ENCODE results near the gene EVI5L.
"Not testable (repeated sequence)": the region's sequence is repeated elsewhere in the genome, so short reads cannot be mapped to it uniquely, and the experiment has no call there.

EVI5L gene

DNA sequence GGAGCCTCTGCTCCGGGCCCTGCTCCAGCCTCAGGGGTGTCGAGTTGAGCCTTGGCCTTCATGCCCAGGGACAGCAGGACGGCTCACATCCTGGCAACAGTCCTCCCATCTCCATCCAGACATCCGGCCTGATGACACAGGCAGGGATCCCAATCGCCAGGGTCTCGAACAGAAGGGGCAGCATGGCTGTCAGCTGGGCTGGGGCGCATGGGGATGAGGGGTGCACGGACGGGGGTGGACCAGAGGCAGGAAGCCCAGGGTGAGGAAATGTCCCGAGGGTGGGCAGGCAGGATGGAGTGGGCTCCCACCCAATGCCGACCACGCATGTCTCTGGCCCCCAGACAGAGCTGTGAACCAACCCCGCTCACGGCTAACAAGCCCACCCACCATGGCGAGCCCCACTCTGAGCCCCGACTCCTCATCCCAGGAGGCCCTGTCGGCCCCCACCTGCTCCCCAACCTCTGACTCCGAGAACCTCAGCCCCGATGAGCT is 16.2 kb downstream of the EVI5L start:
- no peak for DNase-seq (ENCODE audit: low spot score)

- DNase-seq (ENCODE audit: low spot score), result no peak
These were observed 17.6 kb downstream of the EVI5L start for GRCh38 chr19:7847664-7848063.

GRCh38 chr19:7848779-7849457 is 18.9 kb downstream of the EVI5L start:
- no peak for DNase-seq (ENCODE audit: low spot score)

- no peak for DNase-seq (ENCODE audit: low spot score)
These were observed 19.6 kb downstream of the EVI5L start for GRCh38 chr19:7849631-7849999.

DNA sequence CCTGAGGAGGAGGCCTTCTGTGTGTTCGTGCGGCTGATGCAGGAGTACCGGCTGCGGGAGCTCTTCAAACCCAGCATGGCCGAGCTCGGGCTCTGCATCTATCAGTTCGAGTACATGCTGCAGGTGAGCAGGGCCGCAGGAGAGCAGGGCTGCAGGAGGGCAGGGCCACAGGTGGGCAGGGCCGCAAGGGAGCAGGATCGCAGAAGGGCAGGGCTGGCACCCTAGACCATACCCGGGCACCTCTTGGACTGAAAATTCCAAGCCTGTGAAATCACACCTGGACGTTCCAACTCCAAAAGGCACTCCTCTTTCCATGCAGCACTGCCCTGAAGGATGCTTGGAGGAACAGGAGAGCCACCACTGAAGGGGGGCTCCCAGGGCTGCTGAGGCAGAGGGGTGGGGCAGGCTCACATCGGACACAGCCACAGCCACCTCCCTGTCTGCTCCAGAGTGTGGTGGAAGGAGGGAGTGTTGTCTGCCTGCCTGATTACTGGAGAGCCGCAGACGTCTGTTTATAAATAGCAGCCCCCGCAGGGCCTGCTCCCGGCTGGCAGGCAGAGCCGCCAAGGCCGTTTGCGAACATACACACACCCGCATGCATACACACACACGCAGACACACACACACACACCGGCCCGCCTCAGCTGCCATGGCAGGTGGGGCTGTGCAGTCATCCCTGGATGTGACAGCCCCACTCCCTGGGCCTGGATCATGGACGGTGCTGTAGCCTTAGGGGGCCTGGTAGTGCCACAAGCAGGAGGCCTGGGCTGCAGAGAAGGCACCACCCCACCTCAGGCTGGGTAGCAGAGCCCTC is 20.2 kb downstream of the EVI5L start:
- no peak for DNase-seq (ENCODE audit: low spot score)

DNA sequence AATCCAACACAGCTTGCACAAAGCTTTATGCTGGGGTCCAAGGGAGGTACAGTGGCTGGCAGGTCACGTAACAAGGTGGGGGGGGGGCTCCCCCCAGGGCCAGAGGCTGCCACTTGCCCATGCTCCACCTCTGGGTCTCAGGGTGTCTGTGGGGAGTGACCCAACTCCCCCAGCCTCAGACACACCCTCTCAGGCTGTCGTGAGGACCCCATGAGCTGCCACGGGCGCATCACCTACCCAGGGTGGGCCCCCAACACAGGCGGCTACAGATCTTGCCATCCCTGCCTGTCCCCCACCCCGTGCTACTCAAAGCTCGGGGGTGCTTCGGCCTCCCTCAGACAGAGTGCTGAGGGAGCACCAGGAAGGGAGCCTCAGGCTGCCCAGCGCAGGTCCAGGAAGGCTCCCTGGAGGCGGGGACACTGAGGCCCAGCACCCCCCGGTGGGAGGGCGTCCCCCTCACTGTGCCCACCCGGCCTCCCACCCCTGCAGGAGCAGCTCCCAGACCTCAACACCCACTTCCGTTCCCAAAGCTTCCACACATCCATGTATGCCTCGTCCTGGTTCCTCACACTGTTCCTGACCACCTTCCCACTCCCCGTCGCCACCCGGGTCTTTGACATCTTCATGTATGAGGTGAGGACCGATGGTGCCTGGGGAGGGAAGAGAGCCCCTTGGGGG is 21.1 kb downstream of the EVI5L start:
- no peak for DNase-seq (ENCODE audit: low spot score)

DNA sequence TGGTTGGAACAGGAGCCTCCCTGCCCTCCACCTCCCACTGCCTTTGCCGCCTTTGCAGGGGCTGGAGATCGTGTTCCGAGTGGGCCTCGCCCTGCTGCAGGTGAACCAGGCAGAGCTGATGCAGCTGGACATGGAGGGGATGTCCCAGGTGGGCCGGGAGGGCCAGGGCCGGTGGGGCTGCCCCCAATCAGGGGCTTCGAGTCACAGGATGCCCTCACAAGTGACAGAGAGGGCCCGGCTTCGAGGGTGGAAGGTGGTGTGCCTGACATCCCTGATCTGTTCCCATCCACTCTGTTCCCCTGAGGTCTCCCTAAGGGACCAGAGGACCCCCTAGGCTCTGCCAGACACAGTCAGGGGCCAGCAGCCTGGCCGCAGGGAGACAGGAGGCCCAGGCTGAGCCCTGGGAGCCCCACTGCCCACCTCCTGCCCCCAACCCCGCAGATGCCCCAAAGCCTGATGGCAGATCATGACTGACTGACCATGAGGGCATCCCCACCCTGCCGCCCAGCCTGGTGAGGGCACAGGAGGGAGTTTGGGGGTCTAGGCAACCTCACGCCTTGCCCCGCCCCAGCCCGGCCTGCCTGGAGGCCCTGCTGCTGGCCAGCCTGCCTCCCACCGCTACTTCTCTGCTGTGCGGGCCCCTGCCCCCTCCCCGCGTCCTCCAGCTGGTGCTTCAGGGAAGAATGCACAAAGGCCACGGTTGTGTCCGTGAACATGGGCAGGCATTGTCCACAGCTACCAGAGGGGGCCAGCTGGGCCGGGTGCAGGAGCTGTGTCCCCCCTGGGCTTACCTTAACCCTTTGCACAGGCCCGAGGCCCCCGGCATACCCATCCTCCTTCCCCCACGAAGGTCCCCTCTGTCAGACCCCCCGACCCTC is 21.8 kb downstream of the EVI5L start:
- no peak for DNase-seq (ENCODE audit: low spot score)

GRCh38 chr19:7852851-7853769 is 23.1 kb downstream of the EVI5L start:
- DNase-seq (ENCODE audit: low spot score), result peak; percentile 92

DNA sequence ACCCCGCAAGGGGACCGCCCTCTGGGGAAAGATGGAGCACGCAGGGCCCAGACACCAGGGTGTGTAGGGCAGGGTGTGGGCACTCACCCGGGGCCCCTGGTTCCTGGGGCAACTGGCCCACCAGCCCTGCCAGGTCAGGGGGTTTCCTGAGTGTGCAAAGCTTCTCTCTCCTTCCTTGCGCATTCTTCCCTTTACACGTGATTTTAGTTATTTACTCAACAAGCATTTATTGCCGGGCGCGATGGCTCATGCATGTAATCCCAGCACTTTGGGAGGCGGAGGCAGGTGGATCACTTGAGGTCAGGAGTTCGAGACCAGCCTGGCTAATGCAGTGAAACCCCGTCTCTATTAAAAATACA is 23.7 kb downstream of the EVI5L start:
- DNase-seq (ENCODE audit: low spot score), result no peak

DNA sequence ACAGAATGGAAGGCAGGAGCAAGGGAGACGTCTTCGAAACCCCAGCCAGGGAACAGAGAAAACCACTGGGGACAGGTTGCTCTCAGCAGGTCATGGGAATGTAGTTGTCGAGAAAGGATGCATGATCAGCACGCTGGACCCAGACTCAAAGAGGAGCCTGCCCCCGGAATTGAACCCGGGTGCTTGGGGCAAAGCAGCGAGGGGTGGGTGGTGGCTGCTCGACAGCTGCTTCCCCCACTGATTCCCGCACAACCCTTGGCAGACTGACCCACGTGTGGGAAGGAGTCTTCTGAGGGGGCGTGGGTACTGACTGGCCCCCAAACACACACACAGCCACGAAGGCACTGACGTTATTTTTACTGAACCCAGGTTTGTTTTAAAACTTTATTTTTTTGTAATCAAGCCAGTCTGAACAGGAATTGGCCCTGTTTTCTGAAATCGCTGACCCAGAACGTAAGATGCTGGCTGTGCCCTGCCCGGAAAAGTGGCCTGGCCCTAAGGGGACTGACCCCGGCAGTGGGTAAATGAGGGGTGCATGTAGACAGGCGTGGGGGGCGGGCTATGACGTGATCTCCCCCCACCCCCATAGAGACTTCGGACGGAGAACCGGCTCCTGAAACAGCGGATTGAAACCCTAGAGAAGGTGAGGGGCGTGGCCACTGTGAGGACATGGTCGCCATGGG is 25.5 kb downstream of the EVI5L start:
- DNase-seq (ENCODE audit: low spot score), result no peak

DNA sequence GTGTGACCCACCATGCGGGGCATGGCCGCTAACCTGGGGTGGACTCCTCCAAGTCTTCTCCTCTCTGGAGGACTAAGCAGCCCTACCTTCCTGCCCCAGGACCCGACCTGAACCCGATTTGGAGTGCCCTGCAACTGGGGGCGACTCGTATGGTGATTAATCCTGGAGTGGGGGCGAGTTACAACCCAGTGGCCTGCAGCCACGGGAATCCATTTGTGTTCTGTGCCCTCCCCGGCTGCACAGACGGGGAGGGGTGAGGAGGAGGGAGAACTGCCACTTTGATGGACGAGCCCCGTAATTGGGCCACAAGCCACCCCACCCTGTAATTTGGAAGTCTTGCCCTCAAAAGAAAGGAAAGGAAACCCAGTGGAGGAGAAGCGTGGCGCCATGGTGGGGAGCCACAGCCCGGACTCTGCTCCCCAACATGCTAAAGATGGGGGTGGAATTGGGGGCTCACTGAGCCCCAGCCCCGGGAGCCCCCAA is 26.1 kb downstream of the EVI5L start:
- DNase-seq (ENCODE audit: low spot score), result no peak

- no peak for DNase-seq (ENCODE audit: low spot score)
These were observed 27.0 kb downstream of the EVI5L start for GRCh38 chr19:7856679-7857663.

- no peak for DNase-seq (ENCODE audit: low spot score)
These were observed 27.7 kb downstream of the EVI5L start for GRCh38 chr19:7857727-7858108.

DNA sequence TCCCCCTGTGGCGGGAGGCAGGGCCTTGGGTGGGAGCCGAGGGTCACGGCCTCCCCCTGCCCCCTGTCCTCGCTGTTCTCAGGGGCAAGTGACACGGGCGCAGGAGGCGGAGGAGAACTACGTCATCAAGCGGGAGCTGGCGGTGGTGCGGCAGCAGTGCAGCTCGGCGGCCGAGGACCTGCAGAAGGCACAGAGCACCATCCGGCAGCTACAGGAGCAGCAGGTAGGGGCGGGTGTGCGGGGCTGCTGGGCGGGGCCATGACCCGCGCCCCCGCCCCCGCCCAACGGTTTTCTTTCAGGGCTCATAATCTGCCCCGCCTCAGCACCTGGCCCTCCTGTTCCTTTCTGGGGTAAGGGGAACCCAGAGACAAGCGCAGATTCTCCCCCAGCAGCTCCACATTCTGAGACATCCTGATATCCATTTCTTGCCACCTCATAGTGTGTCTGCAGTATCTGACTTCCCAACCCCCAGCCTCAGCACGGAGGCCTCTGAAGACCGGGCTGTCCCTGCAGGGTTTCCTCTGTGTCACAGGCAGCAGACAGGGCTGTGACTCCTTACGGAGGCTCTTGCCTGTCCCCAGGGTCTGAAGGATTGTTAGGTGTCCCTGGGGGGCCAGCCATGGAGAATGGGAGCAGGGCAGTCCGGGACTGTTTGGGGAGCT is 28.2 kb downstream of the EVI5L start:
- DNase-seq (ENCODE audit: low spot score), result no peak

- not testable (repeated sequence) for DNase-seq (ENCODE audit: low spot score)
These were observed 29.1 kb downstream of the EVI5L start for GRCh38 chr19:7859087-7859486.

- no peak for DNase-seq (ENCODE audit: low spot score)
These were observed 30.1 kb downstream of the EVI5L start for GRCh38 chr19:7859831-7860713.
